HG03520 (cell line): Measurements from ENCODE around the gene PMIS2.

Experiments used
- ATAC-seq: cut with Tn5 transposase; IDR thresholded peaks from one replicate; pipeline ENCODE4 v1.9.1; 2021; ENCODE audit warnings: mild to moderate bottlenecking, moderate library complexity; ENCODE audit not compliant: unreplicated experiment

Gene PMIS2

DNA sequence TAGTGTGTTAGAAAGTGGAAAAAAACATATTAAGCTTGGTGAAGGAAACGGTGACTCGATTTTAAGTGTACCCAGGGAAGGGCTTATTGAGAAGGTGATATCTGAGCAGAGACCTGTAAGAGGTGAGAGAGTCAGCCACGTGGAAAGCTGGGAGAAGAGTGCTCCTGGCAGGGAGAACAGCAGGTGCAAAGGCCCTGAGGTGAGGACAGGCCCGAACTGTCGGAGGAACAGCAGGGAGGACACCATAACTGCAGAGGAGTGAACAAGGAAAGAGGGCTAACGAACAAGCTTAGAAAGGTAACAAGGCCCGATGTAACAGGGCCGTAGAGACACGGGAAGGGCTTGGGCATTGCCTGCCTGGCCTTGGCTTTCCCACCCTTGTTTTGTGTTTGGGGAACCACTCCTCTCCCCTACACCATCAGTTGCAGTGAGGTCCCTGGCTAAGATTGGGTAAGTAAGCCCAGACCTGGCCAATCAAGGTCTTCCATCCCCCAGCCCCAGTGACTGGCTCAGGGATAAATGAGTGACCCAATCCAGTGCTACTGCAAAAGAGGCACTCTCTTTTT lies 29.9 kb upstream of the PMIS2 start:
- ATAC-seq, result no peak

DNA sequence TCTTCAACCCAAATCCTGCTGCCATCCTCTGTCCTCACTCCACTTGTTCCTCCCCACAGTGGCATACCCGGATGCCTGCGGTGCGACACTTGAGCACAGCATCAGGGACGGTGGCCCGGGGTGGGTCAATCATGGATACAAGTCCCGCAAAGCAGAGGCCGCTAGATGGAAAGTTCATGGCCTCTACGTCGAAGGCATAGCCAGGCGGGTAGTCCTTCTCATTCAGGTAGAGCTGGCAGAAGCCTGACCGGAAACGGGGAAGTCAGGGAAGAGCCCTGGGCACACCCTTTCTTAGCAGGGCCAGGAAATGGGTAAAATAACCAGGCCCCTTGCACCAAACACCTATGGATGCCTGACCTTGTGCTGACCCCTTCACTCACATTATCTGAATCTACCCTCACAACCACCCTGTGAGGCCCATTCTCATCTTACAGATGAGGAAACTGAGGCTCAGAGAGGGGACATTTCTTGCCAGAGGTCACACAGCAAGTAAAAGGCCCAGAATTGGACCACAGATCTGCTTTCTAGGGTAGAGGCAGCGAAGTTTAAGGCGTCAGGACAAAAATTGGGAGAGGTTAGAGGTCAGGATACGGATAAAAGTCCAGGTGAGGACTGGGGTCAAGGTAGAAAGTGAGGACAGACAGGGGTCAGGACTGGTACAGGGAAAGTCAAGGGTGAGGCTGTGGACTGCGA lies 29.0 kb upstream of the PMIS2 start:
- no peak for ATAC-seq

DNA sequence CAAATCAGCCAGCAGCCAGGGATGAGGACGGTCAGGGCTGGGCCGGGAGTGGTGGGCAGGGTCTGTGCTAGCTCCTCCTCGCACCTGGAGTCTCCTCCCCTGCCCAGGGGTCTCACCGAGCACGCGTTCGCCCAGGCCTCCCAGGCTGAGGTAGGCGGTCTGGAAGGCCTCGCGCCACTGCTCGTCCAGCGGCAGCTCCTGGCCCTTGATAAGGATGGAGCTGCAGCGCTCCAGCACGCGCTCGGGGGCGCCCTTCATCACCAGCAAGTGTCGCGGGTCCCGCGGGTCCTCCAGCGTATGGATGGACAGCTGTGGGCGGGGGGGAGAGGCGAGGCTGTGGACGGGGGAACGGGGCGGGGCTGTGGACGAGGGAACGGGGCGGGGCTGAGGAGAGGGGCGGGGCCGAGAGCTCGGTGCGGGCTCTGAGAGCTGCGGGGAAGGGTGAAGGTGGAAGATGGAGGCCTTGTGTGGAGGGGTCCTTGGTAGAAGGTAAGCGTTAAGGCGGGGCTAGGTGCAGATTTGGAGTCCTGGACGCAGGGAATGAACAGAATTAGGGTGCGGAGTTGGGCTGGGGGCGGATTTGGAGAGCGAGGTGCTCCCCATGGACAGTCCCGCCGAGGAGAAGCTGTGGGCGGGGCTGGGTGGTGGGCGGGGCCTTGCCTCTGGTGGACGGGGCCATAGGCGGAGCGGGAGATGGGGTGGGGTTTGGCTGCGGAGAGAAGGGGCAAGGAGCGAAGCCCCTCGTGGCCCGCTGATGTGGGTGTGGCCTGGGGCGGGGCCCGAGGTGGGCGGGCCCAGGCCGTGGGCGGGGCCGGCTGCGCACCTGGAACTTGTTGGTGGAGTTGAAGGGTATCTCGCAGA lies 28.2 kb upstream of the PMIS2 start:
- ATAC-seq, result no peak

DNA sequence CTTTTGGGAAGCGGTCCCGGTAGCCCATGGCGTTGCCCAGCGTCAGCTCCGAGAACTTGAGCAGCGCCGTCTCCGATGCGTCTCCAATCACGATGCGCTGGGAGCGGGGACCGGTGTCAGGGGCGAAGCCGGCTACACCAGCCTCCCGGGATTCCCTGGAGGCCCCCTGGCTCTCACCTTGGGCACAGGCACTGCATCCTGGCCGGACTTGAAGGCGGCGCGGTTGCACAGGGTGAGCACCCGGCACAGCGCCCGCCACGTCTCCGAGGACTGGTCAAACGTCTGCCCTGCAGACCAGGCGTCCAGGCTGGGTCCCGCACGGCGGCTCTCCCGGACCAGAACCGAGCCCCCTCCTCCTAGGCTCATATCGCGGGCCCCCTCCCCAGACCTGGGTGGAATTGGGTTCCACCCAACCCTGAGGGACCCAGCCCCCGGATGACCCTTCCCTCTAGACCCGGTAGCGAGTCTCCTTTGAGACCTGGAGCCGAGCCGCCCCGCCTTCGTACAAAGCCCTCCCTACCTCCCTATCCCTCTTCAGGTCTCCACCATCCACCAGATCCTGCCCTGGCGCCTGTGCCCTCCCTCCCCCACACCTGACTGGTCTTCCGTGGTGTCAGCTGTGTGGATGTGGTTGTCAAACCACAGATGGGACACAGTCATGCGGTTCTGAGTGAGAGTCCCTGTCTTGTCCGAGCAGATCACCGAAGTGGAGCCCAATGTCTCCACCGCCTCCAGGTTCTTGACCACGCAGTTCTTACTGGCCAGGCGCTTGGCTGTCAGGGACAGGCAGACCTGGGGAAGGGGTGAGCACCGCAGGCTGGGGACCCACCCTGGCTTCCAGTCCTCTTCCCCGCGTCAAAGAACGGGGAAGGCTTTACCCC lies 27.3 kb upstream of the PMIS2 start:
- no peak for ATAC-seq

DNA sequence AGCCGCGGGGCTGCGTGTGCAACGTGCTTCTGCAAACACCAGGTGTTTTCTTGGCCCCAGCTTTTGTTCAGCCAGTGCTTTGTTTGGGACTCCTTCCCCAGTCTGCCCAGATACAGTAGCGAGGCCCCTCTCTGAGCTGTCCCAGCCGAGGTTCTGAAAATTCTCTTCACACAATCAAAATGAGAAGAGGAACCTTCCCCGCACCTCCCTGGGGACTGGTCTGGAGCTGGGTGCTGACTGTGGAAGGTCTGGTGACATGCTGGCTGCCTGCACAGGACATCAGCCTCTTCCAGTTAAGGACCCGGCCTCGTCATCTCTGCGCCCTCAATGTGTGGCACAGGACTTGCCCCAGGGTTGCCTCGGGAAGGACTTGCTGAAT lies 26.7 kb upstream of the PMIS2 start:
- ATAC-seq, result no peak

DNA sequence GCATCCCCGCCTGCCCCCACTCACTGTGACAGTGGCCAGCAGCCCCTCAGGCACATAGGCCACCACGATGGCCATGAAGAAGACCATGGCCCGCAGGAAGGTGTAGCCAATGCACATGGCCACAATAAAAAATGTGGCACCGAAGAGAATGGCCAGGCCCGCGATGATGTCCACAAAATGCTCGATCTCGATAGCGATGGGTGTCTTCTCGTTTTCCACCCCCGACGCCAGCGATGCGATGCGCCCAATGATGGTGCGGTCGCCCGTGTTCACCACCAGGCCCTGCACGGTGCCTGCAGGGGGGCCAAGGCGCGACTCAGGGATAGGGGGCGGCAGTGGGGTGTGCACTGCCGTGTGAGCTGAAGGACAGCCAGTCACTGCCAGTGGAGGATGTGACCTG lies 26.2 kb upstream of the PMIS2 start:
- ATAC-seq, result no peak

DNA sequence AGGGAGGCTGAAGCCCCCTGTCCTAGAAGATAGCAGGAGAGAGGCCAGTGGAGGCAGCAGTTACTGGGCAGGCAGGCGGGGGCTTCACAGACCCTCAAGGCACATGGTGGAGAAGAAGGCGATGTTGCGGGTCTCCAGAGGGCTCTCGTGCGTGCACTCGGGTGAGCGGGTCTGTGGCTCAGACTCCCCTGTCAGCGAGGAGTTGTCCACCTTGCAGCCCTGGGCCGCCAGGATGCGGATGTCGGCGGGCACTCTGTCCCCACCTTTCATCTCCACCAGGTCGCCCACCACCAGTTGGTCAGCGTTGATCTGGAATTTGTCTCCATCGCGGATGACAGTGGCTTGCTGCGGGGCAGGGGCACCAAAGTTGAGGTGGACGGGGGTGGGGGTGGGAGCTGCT lies 25.7 kb upstream of the PMIS2 start:
- no peak for ATAC-seq

DNA sequence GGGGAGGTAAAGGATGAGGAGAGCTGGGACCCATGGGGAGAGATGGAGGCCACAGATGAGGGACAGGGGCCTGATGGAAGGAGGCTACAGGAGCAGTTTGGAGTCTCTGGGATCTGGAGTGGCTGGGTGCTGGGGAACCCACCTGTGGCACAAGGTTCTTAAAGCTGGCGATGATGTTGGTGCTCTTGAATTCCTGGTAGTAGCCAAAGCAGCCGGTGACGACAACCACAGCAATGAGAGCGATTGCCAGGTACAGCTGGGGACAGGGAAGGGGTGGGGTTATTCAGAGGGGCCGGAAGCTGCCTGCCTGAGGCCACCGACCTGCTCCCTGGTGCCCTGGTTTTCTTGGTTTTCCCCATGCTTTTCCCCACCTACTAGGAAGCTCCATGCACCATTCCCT lies 25.3 kb upstream of the PMIS2 start:
- ATAC-seq, result no peak

DNA sequence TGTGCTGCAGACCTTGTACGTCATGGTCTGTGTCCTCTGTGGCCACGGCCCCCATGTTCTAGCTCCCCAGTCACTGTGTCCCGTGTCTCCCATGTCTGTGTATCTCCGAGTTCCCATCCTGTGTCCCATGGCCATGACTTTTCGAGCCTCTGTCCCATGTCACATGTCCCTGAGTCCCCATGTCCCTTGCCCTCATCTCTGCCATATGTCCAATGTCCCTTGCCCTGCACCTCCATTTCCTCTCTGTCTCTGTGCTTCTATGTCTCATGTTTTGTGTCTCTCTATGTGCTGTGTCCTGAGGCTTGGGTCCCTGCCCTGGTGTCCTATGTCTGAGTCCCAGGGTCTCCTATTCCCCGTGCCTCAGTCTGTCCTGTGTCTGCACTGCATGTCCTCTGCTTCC lies 24.5 kb upstream of the PMIS2 start:
- no peak for ATAC-seq

DNA sequence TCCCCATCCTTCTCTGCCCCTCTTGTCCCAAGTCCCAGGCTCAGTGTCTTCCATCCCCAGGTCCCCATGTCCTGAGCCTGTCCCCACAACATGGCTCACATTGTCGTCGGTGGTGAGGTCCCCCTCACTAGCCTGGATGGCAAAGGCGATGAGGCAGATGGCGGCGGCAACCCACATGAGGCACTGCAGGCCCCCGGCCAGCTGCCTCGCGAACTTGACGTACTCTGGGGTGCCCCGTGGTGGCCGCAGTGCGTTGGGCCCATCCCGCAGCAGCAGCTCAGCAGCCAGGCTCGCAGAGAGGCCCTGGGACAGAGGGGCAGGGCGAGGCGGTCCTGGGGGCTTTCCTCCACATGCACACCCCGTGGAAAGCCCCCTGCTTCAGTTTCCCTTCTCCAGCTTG lies 23.6 kb upstream of the PMIS2 start:
- no peak for ATAC-seq

DNA sequence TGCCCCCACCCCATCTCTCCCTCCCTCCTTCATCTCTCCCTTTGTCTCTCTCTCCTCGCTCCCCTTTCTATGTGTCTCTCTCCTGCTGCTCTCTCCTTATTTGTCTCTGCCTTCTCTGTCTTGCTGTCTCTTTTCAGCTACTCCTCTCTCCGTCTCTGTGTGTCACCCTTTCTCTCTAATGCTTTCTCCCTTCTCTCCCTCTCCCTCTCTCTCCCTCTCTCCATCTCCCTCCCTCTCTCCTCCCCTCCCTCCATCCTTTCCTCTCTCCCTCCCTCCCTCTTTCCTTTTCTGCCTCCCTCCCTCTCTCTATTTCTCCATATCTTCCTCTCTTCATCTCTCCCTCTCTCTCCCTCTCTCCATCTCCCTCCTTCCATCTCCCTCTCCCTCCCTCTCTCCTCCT lies 23.2 kb upstream of the PMIS2 start:
- no peak for ATAC-seq

DNA sequence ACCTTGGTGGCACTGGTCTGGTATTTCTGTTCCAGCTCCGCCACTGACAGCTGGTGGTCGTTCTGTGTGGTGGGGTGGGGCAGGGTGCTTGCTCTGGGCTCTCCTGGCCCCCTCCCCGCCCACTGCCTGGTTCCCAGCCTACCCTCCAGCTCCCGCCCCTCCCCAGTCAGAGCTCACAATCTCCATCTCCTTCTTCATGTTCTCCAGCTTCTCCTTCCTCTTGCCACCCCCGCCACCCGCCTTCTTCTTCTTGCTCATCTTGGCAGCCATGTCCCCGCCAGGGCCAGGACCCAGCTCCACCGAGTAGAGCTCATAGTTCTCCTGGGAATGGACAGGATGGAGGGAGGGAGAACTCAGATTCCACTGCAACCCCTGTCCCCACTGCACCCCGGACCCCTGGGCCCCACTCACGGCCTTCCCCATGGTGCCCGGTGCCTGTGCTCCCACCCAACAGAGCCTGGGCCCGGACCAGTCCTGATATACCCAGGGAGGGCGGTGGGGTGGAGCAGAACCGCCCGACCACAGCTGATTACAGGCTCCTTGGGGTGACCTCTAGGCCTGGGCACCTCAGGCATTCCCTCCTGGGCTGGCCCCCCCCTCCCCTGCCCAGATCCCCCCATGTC lies 22.7 kb upstream of the PMIS2 start, which contains the start of gene ATP4A:
Gene ATP4A (minus strand): TSS at position 452 of the 623 bp plus-strand sequence. CDS start 29 bp downstream, at position 423.
- no peak for ATAC-seq

DNA sequence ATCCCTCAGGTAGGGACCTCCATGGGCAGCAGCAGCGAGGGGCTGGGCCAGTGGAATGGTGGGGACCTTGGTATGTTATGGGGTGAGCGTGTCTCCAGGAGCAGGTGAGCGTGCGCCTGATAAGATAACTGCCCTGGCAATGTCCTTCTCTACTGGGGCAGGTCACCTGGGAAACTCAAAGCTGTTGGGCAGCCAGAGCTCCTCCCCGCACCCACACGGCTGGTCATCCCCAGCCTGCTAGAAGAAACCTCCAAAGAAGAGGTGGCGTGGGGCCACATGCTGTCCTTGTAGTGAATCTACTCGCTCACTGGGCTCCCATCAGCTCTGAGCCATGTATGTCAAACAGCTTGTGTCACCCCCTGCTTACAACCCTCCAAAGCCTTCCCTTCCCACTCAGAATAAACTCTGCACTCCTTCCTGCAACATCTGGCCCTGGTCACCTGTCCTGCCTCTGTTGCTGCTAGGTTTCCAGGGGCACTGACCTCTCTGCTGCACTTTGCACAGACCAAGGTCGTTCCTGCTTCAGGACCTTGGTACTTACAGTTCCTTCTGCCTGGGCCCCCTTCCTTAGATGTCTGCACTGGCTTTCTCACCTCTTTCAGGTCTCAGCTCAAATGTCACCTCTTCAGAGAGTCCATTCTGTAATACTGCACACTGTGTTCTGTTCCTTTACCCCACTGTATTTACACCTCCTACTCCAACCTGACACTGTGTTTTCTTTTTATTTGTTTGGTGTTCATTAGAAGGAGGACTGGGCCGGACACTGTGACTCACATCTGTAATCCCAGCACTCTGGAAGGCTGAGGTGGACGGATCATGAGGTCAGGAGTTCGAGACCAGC lies 20.7 kb upstream of the PMIS2 start:
- no peak for ATAC-seq

DNA sequence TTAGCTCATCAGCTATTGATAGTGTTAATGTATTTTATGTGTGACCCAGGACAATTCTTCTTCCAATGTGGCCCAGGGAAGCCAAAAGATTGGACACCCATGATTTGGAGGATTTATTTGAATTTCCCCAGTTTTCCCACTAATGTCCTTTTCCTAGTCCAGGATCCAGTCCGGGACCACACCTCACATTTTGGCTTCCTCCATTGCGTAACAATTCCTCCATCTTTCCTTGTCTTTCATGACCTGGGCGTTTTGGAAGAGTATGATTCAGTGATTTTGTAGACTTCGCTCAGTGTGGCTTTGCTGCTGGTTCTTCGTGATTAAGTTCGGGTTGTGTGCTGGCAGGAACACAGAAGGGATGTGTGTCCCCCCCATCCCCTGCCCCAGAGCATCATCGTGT lies 19.2 kb upstream of the PMIS2 start:
- ATAC-seq, result no peak

DNA sequence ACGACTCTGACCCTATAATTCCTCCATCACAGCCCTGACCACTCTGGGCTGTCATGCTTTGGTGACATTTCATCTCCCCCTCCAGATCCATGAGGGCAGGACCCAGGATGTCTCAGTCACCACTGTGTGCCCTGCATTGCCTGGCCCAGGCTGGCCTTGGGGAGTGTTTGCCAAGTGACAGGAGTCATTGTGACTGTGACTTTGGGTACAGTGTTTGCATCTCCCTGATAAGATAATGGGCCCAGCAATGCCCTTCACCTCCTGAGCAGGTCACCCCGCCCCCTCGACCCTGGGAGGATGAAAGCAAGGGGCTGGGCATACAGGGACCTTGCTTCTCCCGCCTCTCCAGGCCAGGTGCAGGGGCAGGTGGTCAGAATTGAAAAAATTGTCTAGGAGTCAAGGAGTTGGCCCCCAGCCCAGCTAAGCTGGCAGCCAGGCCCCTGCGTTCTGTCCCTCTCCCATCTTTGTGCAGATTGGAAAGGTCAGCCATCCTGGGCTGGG lies 16.6 kb upstream of the PMIS2 start:
- no peak for ATAC-seq

DNA sequence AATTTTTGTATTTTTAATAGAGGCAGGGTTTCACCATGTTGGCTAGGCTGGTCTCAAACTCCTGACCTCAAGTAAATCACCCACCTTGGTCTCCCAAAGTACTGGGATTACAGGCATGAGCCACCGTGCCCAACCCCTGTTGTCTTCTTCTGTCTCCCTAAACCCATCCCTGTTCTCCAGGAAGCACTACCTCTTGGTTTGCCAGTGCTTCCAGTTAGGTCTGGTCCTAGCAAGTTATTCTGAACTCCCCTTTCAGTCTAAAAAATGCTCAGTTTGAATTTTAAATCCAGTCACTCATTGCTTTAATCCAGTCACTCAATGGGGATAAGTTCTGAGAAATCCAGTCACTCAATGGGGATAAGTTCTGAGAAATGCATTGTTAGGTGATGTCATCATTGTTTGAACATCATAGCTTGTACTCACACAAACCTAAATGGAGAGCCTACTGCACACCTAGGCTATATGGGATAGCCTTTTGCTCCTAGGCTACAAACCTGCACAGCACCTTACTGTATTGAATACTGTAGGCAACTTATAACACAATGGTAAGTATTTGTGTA lies 14.5 kb upstream of the PMIS2 start:
- ATAC-seq, result no peak

DNA sequence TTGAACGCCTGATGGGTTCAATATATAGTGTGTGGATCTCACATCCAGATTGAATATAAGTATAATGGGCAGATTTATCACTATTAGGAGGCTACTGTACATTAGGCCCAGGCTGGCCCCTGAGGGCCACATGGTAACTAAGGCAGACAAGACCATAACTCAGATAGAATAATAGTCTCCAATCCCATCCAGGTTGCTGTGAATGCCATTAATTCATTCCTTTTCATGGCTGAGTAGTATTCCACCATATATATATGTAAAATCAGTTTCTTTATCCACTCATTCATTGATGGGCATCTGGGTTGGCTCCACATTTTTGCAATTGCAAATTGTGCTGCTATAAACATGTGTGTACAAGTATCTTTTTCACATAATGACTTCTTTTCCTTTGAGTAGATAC lies 8.1 kb upstream of the PMIS2 start:
- ATAC-seq, result no peak

DNA sequence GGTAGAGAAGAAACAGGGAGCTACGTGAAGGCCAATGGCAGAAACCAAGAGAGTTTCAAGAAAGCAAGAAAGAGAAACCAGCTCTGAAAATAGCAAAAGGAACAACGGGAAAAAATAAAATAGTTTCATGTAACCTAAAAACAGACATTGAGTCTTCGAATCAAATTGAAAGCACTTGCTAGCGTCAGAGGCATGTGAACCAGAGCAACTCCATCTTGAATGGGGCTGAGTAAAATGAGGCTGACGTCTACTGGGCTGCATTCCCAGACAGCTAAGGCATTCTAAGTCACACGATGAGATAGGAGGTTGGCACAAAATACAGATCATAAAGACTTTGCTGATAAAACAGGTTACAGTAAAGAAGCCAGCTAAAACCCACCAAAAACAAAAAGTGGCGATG lies 7.3 kb upstream of the PMIS2 start:
- ATAC-seq, result no peak

DNA sequence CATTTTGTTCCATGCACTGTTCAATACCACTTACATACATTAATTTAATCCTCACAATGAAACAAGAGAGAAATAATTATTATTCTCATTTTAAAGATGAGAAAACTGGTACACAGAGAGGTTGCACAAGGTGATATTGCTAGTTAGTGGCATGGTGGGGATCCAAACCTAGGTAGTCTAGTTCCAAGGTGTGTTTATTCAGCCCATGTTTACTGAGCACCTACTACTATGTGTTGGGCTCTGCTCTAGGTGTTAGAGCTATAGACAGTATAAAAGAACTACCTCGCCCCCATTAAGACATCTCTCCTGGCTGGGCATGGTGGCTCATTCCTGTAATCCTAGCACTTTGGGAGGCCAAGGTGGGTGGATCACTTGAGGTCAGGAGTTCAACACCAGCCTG lies 3.2 kb upstream of the PMIS2 start:
- ATAC-seq, result no peak
